A673 (cell line): Measurements from ENCODE around the gene SHROOM3. TPM values are rescaled to one million over a fixed set of nuclear protein-coding genes. Genes with fewer than 3 reads are reported as not detected.

Source experiments
- BruUV-seq: library from RNA; stranded (reverse); fragments of 400-500 nt; replicated peaks from 2 replicates; lab custom pipeline; 2021; lab: Mats Ljungman, UMichigan
- CTCF ChIA-PET: fragments of 300-600 bp; sonication (Branson Sonifier 250); formaldehyde crosslinking; loops from one replicate; lab custom pipeline; 2022; ENCODE audit warnings: antibody characterized with exemption; lab: Charles Lee
- POLR2A ChIA-PET: fragments of 300-600 bp; sonication (Branson Sonifier 250); formaldehyde crosslinking; loops from one replicate; lab custom pipeline; 2022; ENCODE audit warnings: antibody characterized with exemption; ENCODE audit not compliant: low non-redundant PET; lab: Charles Lee
- DNase-seq: peaks from one replicate; pipeline ENCODE4 v3.0.0-alpha.2; 2015; ENCODE audit warnings: low spot score
- H3K27ac ChIP-seq: fragments of 200-600 bp; sonication (generic); 2 replicates; pipeline ENCODE4 v1.5.1; 2016; ENCODE audit warnings: mixed run types, low read depth, mild to moderate bottlenecking, mixed read lengths, antibody characterized with exemption, low read length; ENCODE audit not compliant: poor library complexity, severe bottlenecking
- H3K27me3 ChIP-seq: fragments of 200-600 bp; sonication (generic); replicated peaks from 2 replicates; pipeline ENCODE4 v1.6.1; 2017; ENCODE audit warnings: mixed run types, low read depth, mild to moderate bottlenecking, mixed read lengths, antibody characterized with exemption, low read length; ENCODE audit not compliant: insufficient read depth, poor library complexity
- H3K36me3 ChIP-seq: fragments of 200-600 bp; sonication (generic); 2 replicates; pipeline ENCODE4 v1.6.1; 2016; ENCODE audit warnings: mixed run types, mild to moderate bottlenecking, mixed read lengths, antibody characterized with exemption, low read length; ENCODE audit not compliant: insufficient read depth, poor library complexity, severe bottlenecking
- H3K4me1 ChIP-seq: fragments of 200-600 bp; sonication (generic); 2 replicates; pipeline ENCODE4 v1.6.1; 2017; ENCODE audit warnings: mixed run types, mild to moderate bottlenecking, mixed read lengths, antibody characterized with exemption, low read length; ENCODE audit not compliant: insufficient read depth, poor library complexity, severe bottlenecking
- H3K4me3 ChIP-seq: fragments of 200-600 bp; sonication (generic); 2 replicates; pipeline ENCODE4 v1.5.1; 2016; ENCODE audit warnings: low read depth, mixed run types, mild to moderate bottlenecking, mixed read lengths, low read length; ENCODE audit not compliant: poor library complexity, severe bottlenecking
- H3K9me3 ChIP-seq: fragments of 200-600 bp; sonication (generic); 2 replicates; pipeline ENCODE4 v1.6.1; 2016; ENCODE audit warnings: mixed run types, low read depth, mild to moderate bottlenecking, mixed read lengths, antibody characterized with exemption, low read length; ENCODE audit not compliant: poor library complexity, severe bottlenecking
- CTCF ChIP-seq: fragments of 300-800, 200-600 bp; sonication (generic); conservative IDR thresholded peaks from 2 replicates; pipeline ENCODE4 v1.5.1; 2017; ENCODE audit warnings: low read depth, mild to moderate bottlenecking, antibody characterized with exemption, low read length, moderate library complexity, mixed read lengths
- EZH2 ChIP-seq: fragments of 200-600 bp; sonication (generic); IDR thresholded peaks from 2 replicates; pipeline ENCODE4 v1.6.1; 2017; ENCODE audit warnings: borderline replicate concordance, low read depth, mild to moderate bottlenecking, mixed read lengths, antibody characterized with exemption, low read length; ENCODE audit not compliant: poor library complexity, severe bottlenecking
- intact Hi-C: fragments of 100-400 bp; cut with micrococcal nuclease; formaldehyde crosslinking; loops from one replicate; pipeline ENCODE4 v1.10.0; 2022; ENCODE audit not compliant: unreplicated experiment
- total RNA-seq: library from RNA; stranded (reverse); gene quantifications from 2 replicates; pipeline ENCODE4 v1.2.3, GENCODE V29; 2021

The SHROOM3 gene
- total RNA-seq, 1 experiment from 2014 or later: 9.3 TPM

GRCh38 chr4:76568262-76568661 lies 133.2 kb downstream of the SHROOM3 start:
- CTCF ChIA-PET: no interaction called here
- no peaks in the 10 kb centered on the region for H3K36me3 ChIP-seq

GRCh38 chr4:76569225-76569624 lies 134.2 kb downstream of the SHROOM3 start:
- Histone ChIP-seq H3K27me3 (no peaks in the 10 kb centered on the region), H3K36me3 (no peaks in the 10 kb centered on the region), H3K4me3 (no peak overlapping the region), H3K4me1 (no peaks in the 10 kb centered on the region), H3K9me3 (no peaks in the 10 kb centered on the region), H3K27ac (no peak overlapping the region)
- no peak for DNase-seq
- TF ChIP-seq CTCF (no peak), EZH2 (no peak)
- BruUV-seq: no TSS peak
- intact Hi-C loops: no loop called here
- CTCF ChIA-PET: no interaction called here
- POLR2A ChIA-PET: no interaction called here

More at GRCh38 chr4:76568262-76568661, 133.2 kb downstream of the SHROOM3 start:
- intact Hi-C loops: no loop called here
- DNase-seq: no peak
- no TSS peak for BruUV-seq
- H3K9me3 ChIP-seq: no peaks in the 10 kb centered on the region
- TF ChIP-seq EZH2 (no peak), CTCF (no peak)
- POLR2A ChIA-PET: no interaction called here
- H3K27me3 ChIP-seq: no peaks in the 10 kb centered on the region
- no peak overlapping the region for H3K4me3 ChIP-seq
- H3K27ac ChIP-seq: no peak overlapping the region
- no peaks in the 10 kb centered on the region for H3K4me1 ChIP-seq

GRCh38 chr4:76569706-76570105 lies 134.7 kb downstream of the SHROOM3 start:
- TF ChIP-seq EZH2: no peak
- TF ChIP-seq CTCF: no peak
- intact Hi-C loops: no loop called here
- no TSS peak for BruUV-seq
- Histone ChIP-seq H3K27me3 (no peaks in the 10 kb centered on the region), H3K36me3 (no peaks in the 10 kb centered on the region), H3K4me3 (no peak overlapping the region), H3K4me1 (no peaks in the 10 kb centered on the region), H3K27ac (no peak overlapping the region), H3K9me3 (no peaks in the 10 kb centered on the region)
- ChIA-PET POLR2A (no interaction called here), CTCF (no interaction called here)
- no peak for DNase-seq
